ENCODE data around the gene ROR1. TPM values are rescaled to one million over a fixed set of nuclear protein-coding genes. Genes with fewer than 3 reads are reported as not detected.

ROR1 gene
- total and polyA plus RNA-seq, 9 of the 15 experiments (the other 6 are each of a cell fraction or from before 2014, with no cell fraction given): 0.02 TPM; not detected in 8

DNA sequence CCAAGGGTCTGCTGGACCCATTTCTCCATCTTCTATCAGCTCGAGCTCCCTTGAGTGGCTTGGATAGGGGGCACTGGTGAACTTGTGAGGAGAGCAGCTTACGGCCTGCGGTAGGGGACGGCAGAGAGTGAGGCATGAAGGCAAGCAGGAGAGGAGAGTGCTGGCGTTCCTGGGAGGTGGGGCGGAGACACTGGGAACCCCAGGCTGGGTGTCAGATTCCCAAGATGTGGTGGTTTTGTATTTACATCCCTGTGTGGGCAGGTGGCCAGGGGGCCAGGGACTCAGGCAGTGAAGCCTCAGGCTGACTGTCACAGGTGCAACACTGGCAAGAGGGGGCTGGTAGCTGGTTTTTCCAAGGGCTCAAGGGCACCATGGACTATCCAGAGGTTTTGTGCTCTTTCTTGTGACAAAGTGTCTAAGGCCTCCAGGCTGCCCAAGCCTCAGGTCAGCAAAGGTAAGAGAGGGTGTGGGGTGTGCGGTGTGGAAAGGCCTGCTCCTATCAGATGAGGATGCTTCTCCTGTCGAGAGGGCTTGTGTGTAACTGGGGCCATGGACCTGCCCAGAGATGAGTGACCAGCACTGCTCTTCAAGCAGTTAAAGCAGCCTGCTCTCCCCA lies 45.1 kb upstream of the ROR1 start:
- Histone ChIP-seq H3K4me3 (no peak overlapping the region), H3K4me2 (ENCODE audit: insufficient read depth, low read length) (no peak overlapping the region), H3K27me3 (ENCODE audit: control insufficient read depth in 2 of 2, insufficient read depth in 2 of 2, low read length in 2 of 2) (no peaks in the 10 kb centered on the region), H3K36me3 (ENCODE audit: control insufficient read depth, insufficient read depth, low read length) (no peaks in the 10 kb centered on the region), H3K27ac (ENCODE audit: extremely low read depth, low read depth, low read length) (no peak overlapping the region), H3K9me3 (replicated peaks; ENCODE audit: control insufficient read depth, insufficient read depth, low read depth, low read length) (no peaks in the 10 kb centered on the region), H3K9me1 (ENCODE audit: control insufficient read depth, insufficient read depth, low read length) (no peaks in the 10 kb centered on the region), H4K20me1 (replicated peaks; ENCODE audit: control insufficient read depth, insufficient read depth, low read length) (no peaks in the 10 kb centered on the region), H3K4me1 (replicated peaks in 1 of 2; ENCODE audit: control insufficient read depth in 2 of 2, insufficient read depth in 2 of 2, low read length in 2 of 2) (no peaks in the 10 kb centered on the region), H3K79me2 (ENCODE audit: control insufficient read depth, insufficient read depth, low read length) (no peaks in the 10 kb centered on the region), H3K9ac (ENCODE audit: insufficient read depth in 1 of 2, low read depth in 2 of 2, low read length in 2 of 2) (no peak overlapping the region), H2AFZ (ENCODE audit: low read depth, low read length) (no peak overlapping the region)
- BruUV-seq (replicated peaks): no TSS peak
- under 1% methylated on average over 6 of the region's 8 CpGs for WGBS (ENCODE audit: insufficient coverage, low coverage, missing lambda C conversion rate)
- CTCF ChIA-PET (ENCODE audit: low intra/inter-chr PET ratio): no interaction called here
- DNase-seq (ENCODE audit: extremely low read depth in 1 of 4, low spot score in 3 of 4): no peak
- no peak for ATAC-seq
- intact Hi-C loops (cut with micrococcal nuclease) (no loop called here), in situ Hi-C loops (cut with MboI) (no loop called here)
- POLR2A ChIA-PET: no interaction called here
- FAIRE-seq: no peak
- TF ChIP-seq MCM2 (IDR thresholded peaks at IDR 0.05; ENCODE audit: low read depth): no peak
- no peak for TF ChIP-seq HSF4 (CRISPR knock-in tag; IDR thresholded peaks at IDR 0.05; ENCODE audit: borderline replicate concordance)
- no peak for TF ChIP-seq RFX5 (IDR thresholded peaks at IDR 0.05; ENCODE audit: low read depth, low read length)
- no peak for TF ChIP-seq ZNF644 (tag; IDR thresholded peaks at IDR 0.05; ENCODE audit: low read depth)
- no peak for TF ChIP-seq KDM4B (IDR thresholded peaks at IDR 0.05; ENCODE audit: borderline replicate concordance in 2 of 2, low read depth in 1 of 2)
- no peak for TF ChIP-seq TSC22D4 (tag; IDR thresholded peaks at IDR 0.05)
- no peak for TF ChIP-seq EP300 (IDR thresholded peaks at IDR 0.05; ENCODE audit: low read length)
- no peak for TF ChIP-seq NFE2 (IDR thresholded peaks at IDR 0.05; ENCODE audit: low read depth)
- no peak for TF ChIP-seq STAG1 (CRISPR knock-in tag; IDR thresholded peaks at IDR 0.05; ENCODE audit: borderline replicate concordance)
- no peak for TF ChIP-seq RCOR1 (IDR thresholded peaks at IDR 0.05; ENCODE audit: borderline replicate concordance in 1 of 2, low read depth in 2 of 2, low read length in 2 of 2)
